OCI-LY7 (cell line): ENCODE results near the gene CIAO2B. TPM values are rescaled to one million over a fixed set of nuclear protein-coding genes. Genes with fewer than 3 reads are reported as not detected.

Source experiments
- BruUV-seq: library from RNA; stranded (reverse); fragments of 400-500 nt; replicated peaks from 2 replicates; lab custom pipeline; 2021; lab: Mats Ljungman, UMichigan
- CTCF ChIA-PET: fragments of 300-600 bp; sonication (Branson Sonifier 250); formaldehyde crosslinking; loops from one replicate; lab custom pipeline; 2022; ENCODE audit warnings: antibody characterized with exemption; ENCODE audit not compliant: unreplicated experiment; lab: Charles Lee
- POLR2A ChIA-PET: fragments of 300-600 bp; sonication (Branson Sonifier 250); formaldehyde crosslinking; loops from one replicate; lab custom pipeline; 2022; ENCODE audit warnings: antibody characterized with exemption; lab: Charles Lee
- DNase-seq: peaks from one replicate; pipeline ENCODE4 v3.0.0-alpha.2; 2015; ENCODE audit warnings: low spot score
- H2AFZ ChIP-seq: fragments of 200-600 bp; sonication (generic), shearing (Covaris generic); 2 replicates; pipeline ENCODE4 v1.6.1; 2014; ENCODE audit warnings: mild to moderate bottlenecking, antibody characterized with exemption, low read length, moderate library complexity
- H3K27ac ChIP-seq: fragments of 200-600 bp; sonication (generic); 2 replicates; pipeline ENCODE4 v1.5.1; 2014; ENCODE audit warnings: mixed run types, low read depth, mild to moderate bottlenecking, moderate library complexity, low read length, inconsistent platforms; ENCODE audit not compliant: poor library complexity, severe bottlenecking
- H3K36me3 ChIP-seq: fragments of 200-600 bp; sonication (generic); 2 replicates; pipeline ENCODE4 v1.6.1; 2014; ENCODE audit warnings: mild to moderate bottlenecking, antibody characterized with exemption, low read length, moderate library complexity, mixed read lengths; ENCODE audit not compliant: insufficient read depth
- H3K4me1 ChIP-seq: fragments of 200-600 bp; sonication (generic); 2 replicates; pipeline ENCODE4 v1.5.1; 2014; ENCODE audit warnings: mild to moderate bottlenecking, low read length; ENCODE audit not compliant: insufficient read depth, poor library complexity, severe bottlenecking
- H3K4me2 ChIP-seq: fragments of 200-600 bp; sonication (generic); 2 replicates; pipeline ENCODE4 v1.6.1; 2014; ENCODE audit warnings: mild to moderate bottlenecking, low read length
- H3K4me3 ChIP-seq: fragments of 200-600 bp; sonication (generic); 2 replicates; pipeline ENCODE4 v1.5.1; 2014; ENCODE audit warnings: mild to moderate bottlenecking, low read depth, low read length; ENCODE audit not compliant: poor library complexity, severe bottlenecking
- H3K79me2 ChIP-seq: fragments of 200-600 bp; sonication (generic); 2 replicates; pipeline ENCODE4 v1.6.1; 2016; ENCODE audit warnings: low read depth, mild to moderate bottlenecking, low read length, moderate library complexity, mixed read lengths; ENCODE audit not compliant: insufficient read depth
- H3K9me2 ChIP-seq: fragments of 200-600 bp; sonication (generic); 2 replicates; pipeline ENCODE4 v1.6.1; 2016; ENCODE audit warnings: mild to moderate bottlenecking, low read length, mixed read lengths; ENCODE audit not compliant: insufficient read depth
- H3K9me3 ChIP-seq: fragments of 200-600 bp; sonication (generic); 2 replicates; pipeline ENCODE4 v1.6.1; 2014; ENCODE audit warnings: mild to moderate bottlenecking, mixed run types, low read length, mixed read lengths
- H4K20me1 ChIP-seq: fragments of 200-600 bp; sonication (generic); 2 replicates; pipeline ENCODE4 v1.6.1; 2014; ENCODE audit warnings: mild to moderate bottlenecking, antibody characterized with exemption, low read length, moderate library complexity, mixed read lengths; ENCODE audit not compliant: insufficient read depth
- CTCF ChIP-seq: fragments of 200-600 bp; sonication (generic); conservative IDR thresholded peaks from 2 replicates; pipeline ENCODE4 v1.5.1; 2014; ENCODE audit warnings: mild to moderate bottlenecking, antibody characterized with exemption, low read length, moderate library complexity, mixed read lengths
- EZH2phosphoT487 ChIP-seq: fragments of 200-600 bp; sonication (generic); IDR thresholded peaks from 2 replicates; pipeline ENCODE4 v1.6.1; 2018; ENCODE audit warnings: low read depth, borderline replicate concordance, mild to moderate bottlenecking, mixed run types, antibody characterized with exemption, low read length, moderate library complexity, mixed read lengths
- intact Hi-C: fragments of 100-400 bp; cut with micrococcal nuclease; formaldehyde crosslinking; loops from one replicate; pipeline ENCODE4 v1.10.0; 2022; ENCODE audit not compliant: unreplicated experiment
- total RNA-seq, 2 experiments: library from RNA; depleted of rRNA in 1 of 2; stranded (reverse); fragments of >200 nt in 1 of 2; shearing (Covaris generic) in 1 of 2; gene quantifications; 2 replicates each; pipeline ENCODE4 v1.2.3, GENCODE V29; 2014 to 2022

Gene CIAO2B
- total RNA-seq, 2 experiments from 2014 or later: 76.4 to 133 TPM

GRCh38 chr16:66919569-66920298 is 14.5 kb downstream of the CIAO2B start:
- Histone ChIP-seq H4K20me1 (no peaks in the 10 kb centered on the region), H3K4me3 (no peak overlapping the region), H3K9me2 (no peaks in the 10 kb centered on the region), H2AFZ (no peak overlapping the region), H3K4me1 (no peaks in the 10 kb centered on the region), H3K36me3 (no peaks in the 10 kb centered on the region), H3K4me2 (no peak overlapping the region), H3K27ac (no peak overlapping the region), H3K79me2 (no peaks in the 10 kb centered on the region), H3K9me3 (no peaks in the 10 kb centered on the region)
- CTCF ChIA-PET: interaction anchor here (0.7 to 1.3 kb wide), 2 partner anchors 9 to 12 kb away, joined by 3 read pairs; no protein-coding TSS in a partner anchor
- POLR2A ChIA-PET: no interaction called here
- no peak for TF ChIP-seq CTCF
- TF ChIP-seq EZH2phosphoT487: no peak
- no peak for DNase-seq
- no TSS peak for BruUV-seq
- intact Hi-C loops: no loop called here

GRCh38 chr16:66918803-66919568 is 15.2 kb downstream of the CIAO2B start, which contains the start of gene CDH16:
Gene CDH16, minus strand, starts transcription at chr16:66918885. Its CDS starts 820 bp downstream, at chr16:66918065.
- CTCF ChIA-PET: interaction anchor here (0.7 to 1.3 kb wide), 2 partner anchors 10 to 11 kb away, joined by 3 read pairs; no protein-coding TSS in a partner anchor
- POLR2A ChIA-PET: no interaction called here
- DNase-seq: no peak

More at GRCh38 chr16:66918803-66919568, 15.2 kb downstream of the CIAO2B start, which contains the start of gene CDH16:
- Histone ChIP-seq H3K27ac (no peak within 1 kb of the TSS), H2AFZ (no peak within 1 kb of the TSS), H3K9me2 (no peaks in the 10 kb centered on the region), H3K36me3 (no peaks in the 10 kb centered on the region), H3K4me1 (no peaks in the 10 kb centered on the region), H3K9me3 (no peaks in the 10 kb centered on the region), H4K20me1 (no peaks in the 10 kb centered on the region), H3K79me2 (no peaks in the 10 kb centered on the region), H3K4me2 (no peak within 1 kb of the TSS), H3K4me3 (no peak within 1 kb of the TSS)
- TF ChIP-seq EZH2phosphoT487: no peak
- no peak for TF ChIP-seq CTCF
- intact Hi-C loops: no loop called here
- no TSS peak for BruUV-seq
